Measurements from ENCODE around the gene EZR. TPM values are rescaled to one million over a fixed set of nuclear protein-coding genes. Genes with fewer than 3 reads are reported as not detected.

Gene EZR
- total RNA-seq, 1 donor from 2014 or later = 260 TPM

DNA sequence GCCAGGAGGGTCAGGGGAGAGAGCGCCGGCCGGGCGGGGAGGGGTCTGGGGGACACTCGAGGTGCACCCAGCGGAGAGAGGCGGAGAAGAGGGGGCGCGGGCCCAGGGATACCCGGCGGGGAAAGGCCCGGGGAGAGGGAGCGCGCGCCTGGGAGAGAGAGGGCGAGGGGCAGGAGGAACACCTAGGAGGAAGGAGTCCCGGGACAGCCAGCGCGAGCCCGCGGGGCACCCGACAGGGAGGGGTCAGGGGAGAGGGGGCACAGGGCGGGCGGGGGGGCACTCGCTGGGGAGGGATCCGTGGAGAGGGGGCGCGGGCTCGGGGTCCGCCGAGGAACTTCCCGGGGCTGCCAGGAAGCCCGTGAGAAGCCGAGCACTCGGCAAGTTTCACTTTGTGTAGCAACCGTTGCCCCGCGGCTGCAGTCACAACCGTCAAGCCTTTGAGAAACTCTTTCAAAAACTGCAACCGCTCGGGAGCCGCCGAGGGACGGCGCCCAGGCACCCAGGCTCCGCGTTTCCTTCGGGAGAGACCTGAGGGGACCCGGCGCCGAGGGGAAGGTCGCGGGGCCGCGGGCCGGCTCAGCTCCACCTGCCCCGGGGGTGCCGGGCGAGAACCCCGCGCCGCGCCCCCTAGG is 471 bp downstream of the EZR start:
- H3K4me3 ChIP-seq = peak overlapping the region; percentile 82
- peaks cover 27% of the 10 kb centered on the region for H3K4me1 ChIP-seq
- H3K36me3 ChIP-seq = peaks cover 7% of the 10 kb centered on the region
- H3K9me3 ChIP-seq = no peaks in the 10 kb centered on the region
- H3K27ac ChIP-seq = peak overlapping the region; percentile 96
- TF ChIP-seq, protein P1, sequence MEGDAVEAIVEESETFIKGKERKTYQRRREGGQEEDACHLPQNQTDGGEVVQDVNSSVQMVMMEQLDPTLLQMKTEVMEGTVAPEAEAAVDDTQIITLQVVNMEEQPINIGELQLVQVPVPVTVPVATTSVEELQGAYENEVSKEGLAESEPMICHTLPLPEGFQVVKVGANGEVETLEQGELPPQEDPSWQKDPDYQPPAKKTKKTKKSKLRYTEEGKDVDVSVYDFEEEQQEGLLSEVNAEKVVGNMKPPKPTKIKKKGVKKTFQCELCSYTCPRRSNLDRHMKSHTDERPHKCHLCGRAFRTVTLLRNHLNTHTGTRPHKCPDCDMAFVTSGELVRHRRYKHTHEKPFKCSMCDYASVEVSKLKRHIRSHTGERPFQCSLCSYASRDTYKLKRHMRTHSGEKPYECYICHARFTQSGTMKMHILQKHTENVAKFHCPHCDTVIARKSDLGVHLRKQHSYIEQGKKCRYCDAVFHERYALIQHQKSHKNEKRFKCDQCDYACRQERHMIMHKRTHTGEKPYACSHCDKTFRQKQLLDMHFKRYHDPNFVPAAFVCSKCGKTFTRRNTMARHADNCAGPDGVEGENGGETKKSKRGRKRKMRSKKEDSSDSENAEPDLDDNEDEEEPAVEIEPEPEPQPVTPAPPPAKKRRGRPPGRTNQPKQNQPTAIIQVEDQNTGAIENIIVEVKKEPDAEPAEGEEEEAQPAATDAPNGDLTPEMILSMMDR (IDR thresholded peaks at IDR 0.05) = no peak
- peak; percentile 63 for ATAC-seq
- intact Hi-C loops (cut with DNase I) = no loop called here
- peak; percentile 90 for DNase-seq
- no peaks in the 10 kb centered on the region for H3K27me3 ChIP-seq

DNA sequence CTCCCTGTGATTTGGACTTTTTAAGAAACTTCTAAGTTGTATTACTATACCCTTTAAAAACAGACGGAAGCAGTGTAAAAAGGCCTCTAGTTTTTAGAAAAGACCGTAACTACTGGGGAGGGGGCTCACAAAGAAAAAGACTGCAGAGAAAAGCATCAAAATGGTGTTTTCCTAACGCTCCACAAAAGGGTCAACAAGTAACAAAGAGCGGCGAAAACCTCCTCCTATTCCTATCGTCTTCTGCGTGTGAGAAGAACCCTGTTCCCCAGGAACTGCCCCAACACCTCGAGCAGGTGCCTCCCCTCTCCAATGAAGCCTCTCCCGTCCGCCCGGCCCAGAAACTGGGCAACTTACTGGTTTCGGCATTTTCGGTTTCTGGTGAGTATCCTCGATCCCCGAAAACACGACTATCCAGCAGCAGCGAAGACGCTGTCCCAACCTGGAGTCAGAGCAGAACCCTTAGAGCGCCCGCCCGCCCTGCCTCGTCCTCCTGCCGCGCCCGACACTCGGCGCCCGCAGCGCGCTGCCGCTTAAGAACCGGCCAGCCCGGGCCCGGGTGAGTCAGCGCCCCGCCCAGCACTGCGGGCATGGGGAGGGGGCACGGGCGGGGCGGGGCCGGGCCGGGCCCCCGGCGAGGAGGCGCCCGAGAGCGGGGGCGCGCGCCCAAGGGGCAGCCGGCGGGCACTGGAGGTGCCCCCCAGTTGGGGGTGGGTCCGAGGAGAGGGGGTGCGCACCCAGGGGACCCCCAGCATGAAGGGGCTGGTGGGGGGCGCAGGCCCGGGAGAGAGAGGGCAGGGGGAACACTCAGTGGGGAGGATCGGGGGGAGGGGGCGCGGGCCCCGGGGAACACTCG is 1.2 kb downstream of the EZR start:
- H3K9me3 ChIP-seq = no peaks in the 10 kb centered on the region
- no peaks in the 10 kb centered on the region for H3K27me3 ChIP-seq
- peak; percentile 88 for ATAC-seq
- peaks cover 34% of the 10 kb centered on the region for H3K4me1 ChIP-seq
- peaks cover 7% of the 10 kb centered on the region for H3K36me3 ChIP-seq
- TF ChIP-seq, protein P1 (IDR thresholded peaks at IDR 0.05) = no peak
- DNase-seq = peak; percentile 93
- H3K27ac ChIP-seq = peak overlapping the region; percentile 96
- H3K4me3 ChIP-seq = peak overlapping the region; percentile 82
- intact Hi-C loops (cut with DNase I) = no loop called here

GRCh38 chr6:158816803-158817727 is 2.1 kb downstream of the EZR start:
- Histone ChIP-seq H3K27ac (peak overlapping the region; percentile 96), H3K36me3 (peaks cover 7% of the 10 kb centered on the region), H3K27me3 (no peaks in the 10 kb centered on the region), H3K4me3 (peak overlapping the region; percentile 82), H3K9me3 (no peaks in the 10 kb centered on the region), H3K4me1 (peaks cover 41% of the 10 kb centered on the region)
- TF ChIP-seq, protein P1 (IDR thresholded peaks at IDR 0.05) = no peak
- intact Hi-C loops (cut with DNase I) = no loop called here
- DNase-seq (peak; percentile 85), ATAC-seq (peak; percentile 35)

- no peak for DNase-seq
- H3K36me3 ChIP-seq = peaks cover 9% of the 10 kb centered on the region
- TF ChIP-seq, protein P1 (IDR thresholded peaks at IDR 0.05) = no peak
- no peak for ATAC-seq
- peaks cover 49% of the 10 kb centered on the region for H3K4me1 ChIP-seq
- intact Hi-C loops (cut with DNase I) = no loop called here
- peak overlapping the region; percentile 96 for H3K27ac ChIP-seq
- H3K27me3 ChIP-seq = no peaks in the 10 kb centered on the region
- H3K9me3 ChIP-seq = no peaks in the 10 kb centered on the region
- H3K4me3 ChIP-seq = peak overlapping the region; percentile 82
These were observed 2.8 kb downstream of the EZR start for GRCh38 chr6:158816329-158816728.

DNA sequence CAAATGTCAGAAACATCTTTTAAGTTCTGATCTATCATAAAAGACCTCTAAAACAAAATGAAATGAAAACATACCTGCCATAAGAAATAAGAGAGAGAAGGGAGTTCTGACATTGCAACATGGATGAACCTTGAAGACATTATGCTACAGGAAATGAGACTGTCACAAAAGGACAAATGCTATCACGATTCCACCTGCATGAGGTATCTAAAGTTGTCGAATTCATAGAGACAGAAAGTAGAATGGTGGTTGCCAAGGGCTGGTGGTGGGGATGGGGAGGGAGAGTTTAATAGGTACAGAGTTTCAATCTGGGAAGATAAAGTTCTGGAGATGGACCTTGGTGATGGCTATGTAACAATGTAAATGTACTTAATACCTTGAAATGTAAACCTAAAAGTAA is 3.3 kb downstream of the EZR start:
- Histone ChIP-seq H3K4me1 (peaks cover 49% of the 10 kb centered on the region), H3K36me3 (peaks cover 12% of the 10 kb centered on the region), H3K9me3 (no peaks in the 10 kb centered on the region), H3K4me3 (peak overlapping the region; percentile 82), H3K27ac (peak overlapping the region; percentile 96), H3K27me3 (no peaks in the 10 kb centered on the region)
- TF ChIP-seq, protein P1 (IDR thresholded peaks at IDR 0.05) = no peak
- no peak for ATAC-seq
- no peak for DNase-seq
- intact Hi-C loops (cut with DNase I) = no loop called here

Measured in upper lobe of right lung (tissue), 1 donor.